Epithelial cell of proximal tubule (primary cell): ENCODE measurements around the gene ACE. TPM values are rescaled to one million over a fixed set of nuclear protein-coding genes. Genes with fewer than 3 reads are reported as not detected.

Experiments
- DNase-seq: peaks from one replicate; pipeline ENCODE4 v3.0.0-alpha.2; 2011; ENCODE audit warnings: low read depth
- H3K4me3 ChIP-seq: 2 replicates; pipeline ENCODE4 v1.5.1; 2011; ENCODE audit warnings: low read depth, mild to moderate bottlenecking, low read length
- total RNA-seq: library from RNA; depleted of rRNA; stranded (reverse); fragments of >200 nt; gene quantifications from 2 replicates; pipeline ENCODE4 v1.2.3, GENCODE V29; 2015
- TF ChIP-seq, protein P1 (sequence below): conservative IDR thresholded peaks from 2 replicates; pipeline ENCODE4 v1.5.1; 2012; ENCODE audit warnings: low read depth, mild to moderate bottlenecking, low read length

The ACE gene
- total RNA-seq, 1 donor from 2014 or later, result 1.3 TPM

DNA sequence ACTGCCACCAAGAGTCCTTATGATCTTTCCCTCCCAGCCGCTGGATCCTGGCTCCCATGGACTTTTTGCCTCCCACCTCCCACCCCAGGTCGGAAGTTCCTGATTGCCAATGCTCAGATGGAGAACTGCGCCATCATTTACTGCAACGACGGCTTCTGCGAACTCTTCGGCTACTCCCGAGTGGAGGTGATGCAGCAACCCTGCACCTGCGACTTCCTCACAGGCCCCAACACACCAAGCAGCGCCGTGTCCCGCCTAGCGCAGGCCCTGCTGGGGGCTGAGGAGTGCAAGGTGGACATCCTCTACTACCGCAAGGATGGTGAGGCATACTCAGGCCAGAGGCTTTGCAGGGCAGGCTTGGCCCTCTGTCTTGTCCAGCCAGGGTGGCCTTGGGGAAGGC is 47.2 kb downstream of the ACE start:
- H3K4me3 ChIP-seq, result no peak overlapping the region
- TF ChIP-seq, protein P1, sequence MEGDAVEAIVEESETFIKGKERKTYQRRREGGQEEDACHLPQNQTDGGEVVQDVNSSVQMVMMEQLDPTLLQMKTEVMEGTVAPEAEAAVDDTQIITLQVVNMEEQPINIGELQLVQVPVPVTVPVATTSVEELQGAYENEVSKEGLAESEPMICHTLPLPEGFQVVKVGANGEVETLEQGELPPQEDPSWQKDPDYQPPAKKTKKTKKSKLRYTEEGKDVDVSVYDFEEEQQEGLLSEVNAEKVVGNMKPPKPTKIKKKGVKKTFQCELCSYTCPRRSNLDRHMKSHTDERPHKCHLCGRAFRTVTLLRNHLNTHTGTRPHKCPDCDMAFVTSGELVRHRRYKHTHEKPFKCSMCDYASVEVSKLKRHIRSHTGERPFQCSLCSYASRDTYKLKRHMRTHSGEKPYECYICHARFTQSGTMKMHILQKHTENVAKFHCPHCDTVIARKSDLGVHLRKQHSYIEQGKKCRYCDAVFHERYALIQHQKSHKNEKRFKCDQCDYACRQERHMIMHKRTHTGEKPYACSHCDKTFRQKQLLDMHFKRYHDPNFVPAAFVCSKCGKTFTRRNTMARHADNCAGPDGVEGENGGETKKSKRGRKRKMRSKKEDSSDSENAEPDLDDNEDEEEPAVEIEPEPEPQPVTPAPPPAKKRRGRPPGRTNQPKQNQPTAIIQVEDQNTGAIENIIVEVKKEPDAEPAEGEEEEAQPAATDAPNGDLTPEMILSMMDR, result no peak
- no peak for DNase-seq

DNA sequence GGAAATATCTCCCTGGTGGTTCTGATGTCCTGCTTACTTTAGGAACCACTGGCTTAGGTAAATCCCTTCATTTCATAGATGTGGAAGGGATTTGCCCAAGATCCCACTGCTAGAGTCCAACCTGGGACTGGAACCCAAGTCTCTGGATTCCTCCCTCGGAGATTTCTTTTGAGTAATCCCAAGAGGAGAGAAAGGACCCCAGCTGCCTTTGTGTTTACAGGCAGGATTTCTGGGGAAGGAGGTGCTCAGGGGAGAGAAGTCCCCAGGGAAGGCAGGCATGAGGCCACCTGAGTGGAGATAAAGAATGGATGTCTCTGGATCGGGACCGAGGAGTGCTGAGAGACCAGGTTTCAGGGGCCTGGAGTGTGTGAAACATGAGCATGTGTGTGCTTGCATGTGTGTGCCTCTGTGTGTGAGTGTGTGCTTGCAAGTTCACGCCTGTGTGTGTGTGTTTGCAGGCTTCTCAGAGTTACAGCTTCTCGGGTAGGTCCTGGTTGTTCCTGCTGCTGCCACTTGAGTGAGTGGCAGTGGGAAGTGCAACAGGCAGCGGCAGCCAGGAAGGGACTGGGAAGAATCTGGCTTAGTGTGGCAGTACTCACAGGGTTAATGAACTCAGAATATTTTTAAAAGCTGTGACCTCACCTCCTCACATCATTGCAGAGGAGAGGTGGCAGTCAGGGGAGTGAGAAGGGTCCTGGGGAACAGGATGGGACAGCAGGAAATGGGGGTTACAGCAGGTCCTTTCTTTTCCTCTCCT is 48.5 kb downstream of the ACE start:
- TF ChIP-seq, protein P1, result no peak
- H3K4me3 ChIP-seq, result no peak overlapping the region
- DNase-seq, result no peak

DNA sequence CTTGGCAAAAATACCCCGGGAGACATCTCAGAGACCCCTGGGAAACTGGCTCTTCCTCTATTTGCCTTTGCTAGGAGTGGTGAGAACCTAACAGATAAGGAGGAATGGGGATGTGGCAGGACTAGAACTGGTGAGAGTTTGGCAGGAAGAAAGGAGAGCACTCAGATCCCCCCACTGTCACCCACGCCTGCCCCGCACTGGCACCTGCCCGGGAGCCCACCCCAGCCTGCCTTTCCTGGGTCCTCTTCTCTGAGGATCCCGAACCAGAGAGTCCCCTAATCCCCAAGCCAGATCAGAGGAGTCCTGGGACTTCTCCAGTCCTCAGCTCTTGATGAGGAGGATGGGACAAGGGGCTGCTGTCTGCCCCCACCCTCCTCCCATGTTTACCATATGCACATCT is 50.0 kb downstream of the ACE start:
- no peak overlapping the region for H3K4me3 ChIP-seq
- DNase-seq, result no peak
- TF ChIP-seq, protein P1, result no peak

DNA sequence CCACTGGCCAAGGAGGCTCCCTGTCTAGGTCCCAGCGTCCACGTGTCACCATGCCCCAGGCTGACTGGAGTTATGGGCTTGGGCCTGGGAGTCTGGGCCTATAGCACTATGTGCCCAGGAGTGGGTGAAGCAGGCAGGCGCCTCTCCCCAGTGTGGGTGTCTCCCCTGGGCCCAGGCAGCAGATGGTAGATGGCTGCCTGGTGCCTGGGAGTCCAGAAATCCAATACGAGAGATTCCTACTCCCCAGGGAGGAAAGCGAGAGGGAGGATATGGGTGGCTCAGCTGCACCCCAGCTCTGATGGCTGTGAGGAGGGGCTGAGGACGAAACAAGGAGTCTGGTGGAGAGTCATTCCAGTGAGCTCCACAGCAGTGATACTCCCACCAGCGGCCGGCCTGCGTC is 51.3 kb downstream of the ACE start:
- TF ChIP-seq, protein P1, result no peak
- H3K4me3 ChIP-seq, result no peak overlapping the region
- DNase-seq, result no peak

DNA sequence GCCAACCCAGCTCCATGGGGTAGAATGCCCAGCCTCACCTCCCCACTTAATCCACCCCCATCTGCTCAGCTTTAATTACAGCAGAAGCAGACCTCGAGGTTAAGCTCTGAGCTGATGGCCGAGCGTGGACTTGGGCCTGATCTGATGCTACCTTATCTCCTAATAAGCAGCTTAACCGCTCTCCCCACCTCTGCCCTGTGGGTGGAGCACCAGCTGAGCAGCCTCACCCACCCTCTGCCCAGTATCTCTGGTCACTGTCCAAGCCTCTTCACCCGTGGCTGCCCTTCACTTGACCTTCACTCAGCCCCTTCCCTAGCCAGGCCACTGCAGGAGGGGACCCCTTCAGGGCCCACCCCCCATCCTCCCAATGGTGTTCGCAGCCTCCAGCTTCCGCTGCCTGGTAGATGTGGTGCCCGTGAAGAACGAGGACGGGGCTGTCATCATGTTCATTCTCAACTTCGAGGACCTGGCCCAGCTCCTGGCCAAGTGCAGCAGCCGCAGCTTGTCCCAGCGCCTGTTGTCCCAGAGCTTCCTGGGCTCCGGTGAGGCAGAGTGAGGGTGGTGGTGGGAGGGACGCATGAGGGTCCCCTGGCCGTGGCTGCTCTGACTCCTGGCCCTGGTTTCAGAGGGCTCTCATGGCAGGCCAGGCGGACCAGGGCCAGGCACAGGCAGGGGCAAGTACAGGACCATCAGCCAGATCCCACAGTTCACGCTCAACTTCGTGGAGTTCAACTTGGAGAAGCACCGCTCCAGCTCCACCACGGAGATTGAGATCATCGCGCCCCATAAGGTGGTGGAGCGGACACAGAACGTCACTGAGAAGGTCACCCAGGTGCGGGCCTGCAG is 53.1 kb downstream of the ACE start:
- no peak overlapping the region for H3K4me3 ChIP-seq
- no peak for DNase-seq
- TF ChIP-seq, protein P1, result no peak

DNA sequence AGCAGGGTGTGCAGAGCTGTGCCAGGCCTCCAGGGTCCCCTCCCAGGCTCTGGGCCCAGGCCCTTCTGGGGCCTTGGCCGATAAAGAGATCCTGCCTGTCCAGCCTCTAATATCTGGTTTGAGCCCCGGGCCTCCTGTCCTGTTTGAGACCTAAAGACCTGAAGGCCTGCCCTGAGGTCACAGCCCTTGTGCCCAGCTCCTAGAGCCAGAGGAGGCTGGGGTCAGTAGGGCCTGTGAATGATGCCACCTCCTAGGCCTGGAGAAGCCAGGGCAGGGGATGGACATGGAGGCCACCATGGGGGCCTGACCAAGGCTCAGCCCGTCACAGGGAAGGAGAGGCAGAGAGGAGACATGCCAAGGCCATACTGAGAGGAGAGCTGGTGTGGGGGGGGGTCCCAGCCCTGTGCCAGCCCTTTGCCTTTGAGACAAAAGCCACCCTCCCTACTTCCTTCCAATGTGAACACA is 53.7 kb downstream of the ACE start:
- no peak overlapping the region for H3K4me3 ChIP-seq
- DNase-seq, result no peak
- TF ChIP-seq, protein P1, result no peak
